Skeletal muscle tissue (tissue), 4 donors: ENCODE measurements around the gene GPR141. TPM values are rescaled to one million over a fixed set of nuclear protein-coding genes. Genes with fewer than 3 reads are reported as not detected.

ENCODE experiments used
- H3K27ac ChIP-seq: one replicate; pipeline ENCODE4 v1.7.0; 2013; ENCODE audit warnings: mild to moderate bottlenecking, low read depth, low read length, inconsistent platforms
- H3K27me3 ChIP-seq, 3 donors: one replicate each; pipeline ENCODE4 v1.7.0; 2013; ENCODE audit warnings: low read length in 3 of 3; ENCODE audit not compliant: control insufficient read depth in 3 of 3, insufficient read depth in 3 of 3
- H3K36me3 ChIP-seq, 3 donors: one replicate each; pipeline ENCODE4 v1.7.0; 2013; ENCODE audit warnings: low read length in 3 of 3; ENCODE audit not compliant: control insufficient read depth in 3 of 3, insufficient read depth in 3 of 3
- H3K4me1 ChIP-seq, 3 donors: one replicate each; pipeline ENCODE4 v1.7.0; 2013; ENCODE audit warnings: low read length in 3 of 3, mild to moderate bottlenecking in 3 of 3; ENCODE audit not compliant: control insufficient read depth in 3 of 3, insufficient read depth in 3 of 3
- H3K4me3 ChIP-seq, 3 donors: one replicate each; pipeline ENCODE4 v1.7.0; 2013; ENCODE audit warnings: low read length in 3 of 3
- H3K9ac ChIP-seq, 3 donors: one replicate each; pipeline ENCODE4 v1.7.0; 2013; ENCODE audit warnings: low read length in 3 of 3, mild to moderate bottlenecking in 3 of 3, moderate library complexity in 2 of 3, low read depth in 1 of 3
- H3K9me3 ChIP-seq, 3 donors: one replicate each; pipeline ENCODE4 v1.7.0; 2013; ENCODE audit warnings: low read length in 3 of 3; ENCODE audit not compliant: control insufficient read depth in 3 of 3
- total RNA-seq: library from RNA; depleted of rRNA; stranded (reverse); fragments of >200 nt; gene quantifications from one replicate; pipeline ENCODE4 v1.2.3, GENCODE V29; 2014
- donor health status: Osteomylitis.

Gene GPR141
- total RNA-seq, 1 donor from 2014 or later = 1.0 TPM

DNA sequence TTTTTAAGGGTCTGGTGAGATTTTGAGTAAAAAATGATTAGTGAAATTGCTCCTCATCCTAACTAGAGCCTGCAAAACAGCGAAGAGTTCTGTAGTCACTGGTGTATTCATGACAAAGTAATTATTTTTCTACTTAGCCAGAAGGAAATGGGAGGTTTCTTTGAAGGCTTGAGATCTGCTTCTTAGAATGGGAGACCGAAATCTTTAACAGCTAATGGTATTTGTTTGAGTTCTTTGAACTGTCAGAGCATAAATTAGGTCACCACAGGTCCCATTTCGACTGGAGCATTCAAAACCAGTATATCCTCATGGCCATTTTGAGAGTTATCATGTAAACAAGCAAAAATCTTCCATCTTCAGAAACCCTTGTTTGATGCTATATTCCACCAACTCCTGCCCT lies 87.8 kb downstream of the GPR141 start:
- no peak overlapping the region for H3K4me3 ChIP-seq

GRCh38 chr7:37771801-37772200 lies 88.2 kb downstream of the GPR141 start:
- Histone ChIP-seq H3K27me3 (no peaks in the 10 kb centered on the region), H3K9me3 (no peaks in the 10 kb centered on the region), H3K27ac (no peak overlapping the region), H3K4me1 (no peaks in the 10 kb centered on the region), H3K9ac (no peak overlapping the region), H3K4me3 (no peak overlapping the region), H3K36me3 (no peaks in the 10 kb centered on the region)

More for the DNA sequence above, 87.8 kb downstream of the GPR141 start:
- H3K9me3 ChIP-seq = no peaks in the 10 kb centered on the region
- no peak overlapping the region for H3K27ac ChIP-seq
- no peaks in the 10 kb centered on the region for H3K4me1 ChIP-seq
- H3K36me3 ChIP-seq = no peaks in the 10 kb centered on the region
- no peak overlapping the region for H3K9ac ChIP-seq
- no peaks in the 10 kb centered on the region for H3K27me3 ChIP-seq

GRCh38 chr7:37775921-37776320 lies 92.4 kb downstream of the GPR141 start:
- Histone ChIP-seq H3K27ac (no peak overlapping the region), H3K9ac (no peak overlapping the region)

DNA sequence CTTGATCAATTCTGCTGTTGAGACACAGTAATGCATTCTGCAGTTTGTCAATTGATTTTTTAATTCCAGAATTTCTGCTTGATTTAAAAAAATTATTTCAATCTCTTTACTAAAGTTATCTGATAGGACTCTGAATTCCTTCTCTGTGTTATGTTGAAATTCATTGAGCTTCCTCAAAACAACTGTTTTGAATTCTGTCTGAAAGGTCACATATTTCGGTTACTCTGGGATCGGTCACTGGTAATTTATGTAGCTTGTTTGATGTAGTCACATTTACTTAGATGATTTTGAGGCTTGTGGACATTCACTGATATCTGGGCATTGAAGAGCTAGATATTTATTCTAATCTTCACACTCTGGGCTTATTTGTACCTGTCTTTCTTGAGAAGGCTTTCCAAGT lies 97.6 kb downstream of the GPR141 start:
- no peak overlapping the region for H3K9ac ChIP-seq
- H3K4me1 ChIP-seq = no peaks in the 10 kb centered on the region
- no peak overlapping the region for H3K27ac ChIP-seq
- no peak overlapping the region for H3K4me3 ChIP-seq
- H3K27me3 ChIP-seq = no peaks in the 10 kb centered on the region
- no peaks in the 10 kb centered on the region for H3K36me3 ChIP-seq
- no peaks in the 10 kb centered on the region for H3K9me3 ChIP-seq

More at GRCh38 chr7:37775921-37776320, 92.4 kb downstream of the GPR141 start:
- H3K4me1 ChIP-seq = no peaks in the 10 kb centered on the region
- H3K36me3 ChIP-seq = no peaks in the 10 kb centered on the region
- H3K4me3 ChIP-seq = no peak overlapping the region
- no peaks in the 10 kb centered on the region for H3K27me3 ChIP-seq
- H3K9me3 ChIP-seq = no peaks in the 10 kb centered on the region

DNA sequence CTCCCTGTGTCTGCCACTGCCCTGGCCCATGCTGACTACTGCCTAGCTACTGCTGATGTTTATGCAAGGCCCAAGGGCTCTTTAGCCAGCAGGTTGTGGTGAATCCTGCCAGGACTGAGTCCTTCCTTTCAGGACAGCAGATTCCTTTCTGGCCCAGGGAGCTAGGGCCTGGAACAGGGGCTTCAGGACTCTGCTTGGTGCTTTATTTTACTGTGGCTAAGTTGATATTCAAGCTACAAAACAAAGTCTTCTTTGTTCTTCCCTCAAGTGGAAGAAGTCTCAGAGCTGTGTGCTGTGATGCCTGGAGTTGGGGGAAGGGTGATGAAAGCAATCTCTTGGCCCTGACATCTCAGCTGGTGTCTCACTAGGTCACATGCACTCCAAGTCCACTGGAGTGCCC lies 98.6 kb downstream of the GPR141 start:
- Histone ChIP-seq H3K9me3 (no peaks in the 10 kb centered on the region), H3K9ac (no peak overlapping the region), H3K27me3 (no peaks in the 10 kb centered on the region), H3K36me3 (no peaks in the 10 kb centered on the region), H3K27ac (no peak overlapping the region), H3K4me1 (no peaks in the 10 kb centered on the region), H3K4me3 (no peak overlapping the region)

DNA sequence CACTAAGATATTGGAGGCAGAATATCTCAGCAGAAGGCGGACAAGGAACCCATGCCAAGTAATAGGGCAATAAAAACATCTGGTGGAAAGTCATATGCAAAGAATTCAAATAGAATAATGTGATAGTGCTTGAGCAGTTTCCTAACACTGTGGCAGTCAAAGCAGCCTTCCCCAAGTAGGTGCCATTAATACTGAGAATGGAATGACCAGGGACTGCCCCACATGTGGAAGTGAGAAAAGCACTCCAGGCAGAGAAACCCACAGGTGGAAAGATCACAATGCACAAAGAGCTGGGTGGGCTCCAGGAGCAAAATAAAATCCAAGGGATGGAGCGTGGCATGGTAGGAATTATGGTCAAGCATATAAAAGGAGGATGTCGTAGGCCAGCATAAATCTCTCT lies 100.4 kb downstream of the GPR141 start:
- H3K4me1 ChIP-seq = no peaks in the 10 kb centered on the region
- no peak overlapping the region for H3K9ac ChIP-seq
- H3K36me3 ChIP-seq = no peaks in the 10 kb centered on the region
- no peak overlapping the region for H3K4me3 ChIP-seq
- no peaks in the 10 kb centered on the region for H3K9me3 ChIP-seq
- no peak overlapping the region for H3K27ac ChIP-seq
- no peaks in the 10 kb centered on the region for H3K27me3 ChIP-seq

- no peaks in the 10 kb centered on the region for H3K9me3 ChIP-seq
- no peak overlapping the region for H3K27ac ChIP-seq
- no peaks in the 10 kb centered on the region for H3K27me3 ChIP-seq
- H3K4me3 ChIP-seq = no peak overlapping the region
- H3K36me3 ChIP-seq = no peaks in the 10 kb centered on the region
- no peak overlapping the region for H3K9ac ChIP-seq
- no peaks in the 10 kb centered on the region for H3K4me1 ChIP-seq
Observed at GRCh38 chr7:37786741-37787569, 103.4 kb downstream of the GPR141 start.

Other genes starting within 250 kb of the GPR141 start
- 52.7 TPM for gene ELMO1, start 234.9 kb upstream of the GPR141 start, total RNA-seq
- gene NME8, start 164.8 kb downstream of the GPR141 start, total RNA-seq = not detected
- 28.7 TPM for gene SFRP4, start 233.1 kb downstream of the GPR141 start, total RNA-seq
- 63.2 TPM for gene EPDR1, start 236.9 kb downstream of the GPR141 start, total RNA-seq